Glutamatergic neuron (in vitro differentiated cells): Measurements from ENCODE around the gene NOX5. TPM values are rescaled to one million over a fixed set of nuclear protein-coding genes. Genes with fewer than 3 reads are reported as not detected.
A peak's percentile ranks its signal among the peaks of the same experiment; 100 is the strongest.

Experiments used
- DNase-seq: peaks from one replicate; pipeline ENCODE4 v3.0.0; 2022
- H3K27ac Mint-ChIP-seq: one replicate; pipeline ENCODE4 v1.8.0; 2020; ENCODE audit warnings: mild to moderate bottlenecking, mixed read lengths, inconsistent platforms; ENCODE audit not compliant: unreplicated experiment
- H3K27me3 Mint-ChIP-seq: one replicate; pipeline ENCODE4 v1.8.0; 2020; ENCODE audit warnings: mild to moderate bottlenecking, moderate library complexity, mixed read lengths, inconsistent platforms; ENCODE audit not compliant: unreplicated experiment
- H3K36me3 Mint-ChIP-seq: one replicate; pipeline ENCODE4 v1.8.0; 2020; ENCODE audit warnings: mild to moderate bottlenecking, mixed read lengths, inconsistent platforms; ENCODE audit not compliant: unreplicated experiment
- H3K4me1 Mint-ChIP-seq: one replicate; pipeline ENCODE4 v1.8.0; 2020; ENCODE audit warnings: mild to moderate bottlenecking, low read depth, mixed read lengths, inconsistent platforms; ENCODE audit not compliant: unreplicated experiment
- H3K4me3 Mint-ChIP-seq: one replicate; pipeline ENCODE4 v1.8.0; 2020; ENCODE audit warnings: mild to moderate bottlenecking, mixed read lengths, inconsistent platforms; ENCODE audit not compliant: unreplicated experiment
- H3K9me3 Mint-ChIP-seq: one replicate; pipeline ENCODE4 v1.8.0; 2020; ENCODE audit warnings: mild to moderate bottlenecking, moderate library complexity, mixed read lengths, inconsistent platforms; ENCODE audit not compliant: unreplicated experiment
- total RNA-seq: library from RNA; stranded (reverse); fragmentation: NEBNext Ultra II Directional; extraction: Animal tissue kit (Norgen Biotek cat#: 25700); gene quantifications from one replicate; pipeline ENCODE4 v1.2.1, GENCODE V29; 2021; ENCODE audit not compliant: unreplicated experiment
- TF ChIP-seq, protein P1 (sequence below): fragments of 200-600 bp; sonication (generic); IDR thresholded peaks from one replicate; pipeline ENCODE4 v1.5.0; 2021; ENCODE audit not compliant: partially characterized antibody, unreplicated experiment

NOX5 gene
- total RNA-seq, 1 donor from 2014 or later, result not detected

DNA sequence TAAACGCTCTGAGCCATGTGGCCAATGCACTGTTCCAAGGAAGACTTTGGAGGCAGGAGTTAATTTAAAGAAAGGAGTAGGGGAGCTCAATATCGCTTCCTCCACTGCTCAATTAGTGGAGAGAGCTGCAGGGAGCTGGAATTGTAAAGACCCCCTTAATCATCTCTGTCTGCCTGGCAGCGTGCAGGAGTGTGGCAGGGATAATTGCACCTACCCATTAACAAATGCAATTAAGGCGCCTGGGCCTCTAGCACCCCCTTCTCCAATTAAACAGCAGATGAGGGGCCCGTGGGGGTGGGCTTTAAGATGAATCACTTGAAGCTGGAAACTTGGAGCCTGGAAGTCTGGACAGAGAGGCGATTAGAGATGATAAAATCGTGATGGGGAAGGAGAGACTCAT lies 84.3 kb downstream of the NOX5 start:
- TF ChIP-seq, protein P1, sequence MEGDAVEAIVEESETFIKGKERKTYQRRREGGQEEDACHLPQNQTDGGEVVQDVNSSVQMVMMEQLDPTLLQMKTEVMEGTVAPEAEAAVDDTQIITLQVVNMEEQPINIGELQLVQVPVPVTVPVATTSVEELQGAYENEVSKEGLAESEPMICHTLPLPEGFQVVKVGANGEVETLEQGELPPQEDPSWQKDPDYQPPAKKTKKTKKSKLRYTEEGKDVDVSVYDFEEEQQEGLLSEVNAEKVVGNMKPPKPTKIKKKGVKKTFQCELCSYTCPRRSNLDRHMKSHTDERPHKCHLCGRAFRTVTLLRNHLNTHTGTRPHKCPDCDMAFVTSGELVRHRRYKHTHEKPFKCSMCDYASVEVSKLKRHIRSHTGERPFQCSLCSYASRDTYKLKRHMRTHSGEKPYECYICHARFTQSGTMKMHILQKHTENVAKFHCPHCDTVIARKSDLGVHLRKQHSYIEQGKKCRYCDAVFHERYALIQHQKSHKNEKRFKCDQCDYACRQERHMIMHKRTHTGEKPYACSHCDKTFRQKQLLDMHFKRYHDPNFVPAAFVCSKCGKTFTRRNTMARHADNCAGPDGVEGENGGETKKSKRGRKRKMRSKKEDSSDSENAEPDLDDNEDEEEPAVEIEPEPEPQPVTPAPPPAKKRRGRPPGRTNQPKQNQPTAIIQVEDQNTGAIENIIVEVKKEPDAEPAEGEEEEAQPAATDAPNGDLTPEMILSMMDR, result no peak
- H3K27ac Mint-ChIP-seq, result no peak overlapping the region

DNA sequence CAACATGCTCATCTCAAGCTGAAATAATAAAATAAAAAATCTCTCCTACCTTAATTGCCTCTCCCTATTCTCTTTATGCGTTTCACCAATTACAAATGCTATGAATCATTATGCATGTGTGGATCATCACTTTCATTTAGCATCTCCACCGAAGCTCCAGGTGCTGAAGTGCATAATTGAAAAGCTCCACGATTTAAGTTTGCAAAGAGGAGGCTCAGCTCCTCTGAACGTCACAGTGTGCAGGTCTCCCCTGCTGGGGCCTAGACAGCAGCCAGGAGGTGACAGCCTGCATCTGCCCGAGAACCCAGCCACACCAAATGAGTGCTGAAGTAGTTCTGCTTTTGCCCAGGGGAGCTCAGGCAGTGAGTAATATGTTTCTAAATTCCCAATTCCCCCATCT lies 85.4 kb downstream of the NOX5 start:
- Mint-ChIP-seq H3K36me3 (no peaks in the 10 kb centered on the region), H3K27ac (no peak overlapping the region), H3K4me1 (peaks cover 50% of the 10 kb centered on the region), H3K4me3 (peak overlapping the region; percentile 16), H3K27me3 (peaks cover 25% of the 10 kb centered on the region), H3K9me3 (peaks cover 23% of the 10 kb centered on the region)
- DNase-seq, result no peak
- TF ChIP-seq, protein P1, result no peak

More for the DNA sequence above, 84.3 kb downstream of the NOX5 start:
- Mint-ChIP-seq H3K36me3 (no peaks in the 10 kb centered on the region), H3K4me3 (no peak overlapping the region), H3K9me3 (peaks cover 23% of the 10 kb centered on the region), H3K27me3 (peaks cover 30% of the 10 kb centered on the region), H3K4me1 (peaks cover 53% of the 10 kb centered on the region)
- DNase-seq, result no peak

- Mint-ChIP-seq H3K4me1 (peaks cover 41% of the 10 kb centered on the region), H3K27me3 (peaks cover 22% of the 10 kb centered on the region), H3K27ac (no peak overlapping the region), H3K4me3 (no peak overlapping the region), H3K9me3 (peaks cover 18% of the 10 kb centered on the region), H3K36me3 (no peaks in the 10 kb centered on the region)
- TF ChIP-seq, protein P1, result no peak
- no peak for DNase-seq
Measured at GRCh38 chr15:69100821-69101220, 86.3 kb downstream of the NOX5 start.

DNA sequence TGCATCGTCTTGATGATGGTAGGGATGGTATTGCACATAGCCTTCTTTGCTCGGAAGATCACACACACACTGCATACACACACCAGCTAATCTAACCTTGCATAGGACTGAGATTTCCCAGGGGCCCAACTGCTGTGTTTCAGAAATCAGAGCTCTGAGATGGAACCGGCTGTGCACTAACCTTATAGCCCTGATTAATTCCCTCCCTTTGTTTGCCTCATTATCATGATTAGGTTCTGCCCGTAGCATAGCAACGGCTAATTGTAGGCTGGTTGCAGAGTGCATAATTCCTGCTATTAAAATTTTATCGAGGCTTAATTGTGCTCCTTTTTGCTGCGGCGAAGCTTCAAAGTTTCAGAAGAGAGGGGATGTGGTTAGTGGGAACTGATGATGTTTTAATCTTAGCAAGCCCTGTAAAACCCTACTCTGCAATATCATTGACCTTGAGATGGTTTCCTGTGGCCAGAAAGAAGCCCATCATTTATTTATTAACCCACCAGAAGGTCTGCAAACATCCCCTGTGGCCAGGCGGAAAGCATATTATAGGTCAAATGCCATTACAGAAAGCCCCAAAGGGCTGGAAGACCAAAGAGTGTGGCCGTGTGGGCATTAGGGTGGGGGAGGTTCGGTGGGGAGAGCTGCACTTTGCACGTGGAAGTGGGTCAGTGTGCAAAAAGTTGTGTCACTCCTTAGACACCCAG lies 89.7 kb downstream of the NOX5 start:
- H3K4me3 Mint-ChIP-seq, result peak overlapping the region; percentile 43
- H3K27ac Mint-ChIP-seq, result no peak overlapping the region
- peaks cover 29% of the 10 kb centered on the region for H3K4me1 Mint-ChIP-seq
- peaks cover 16% of the 10 kb centered on the region for H3K27me3 Mint-ChIP-seq
- H3K9me3 Mint-ChIP-seq, result peaks cover 7% of the 10 kb centered on the region
- H3K36me3 Mint-ChIP-seq, result no peaks in the 10 kb centered on the region
- DNase-seq, result no peak
- TF ChIP-seq, protein P1, result no peak

DNA sequence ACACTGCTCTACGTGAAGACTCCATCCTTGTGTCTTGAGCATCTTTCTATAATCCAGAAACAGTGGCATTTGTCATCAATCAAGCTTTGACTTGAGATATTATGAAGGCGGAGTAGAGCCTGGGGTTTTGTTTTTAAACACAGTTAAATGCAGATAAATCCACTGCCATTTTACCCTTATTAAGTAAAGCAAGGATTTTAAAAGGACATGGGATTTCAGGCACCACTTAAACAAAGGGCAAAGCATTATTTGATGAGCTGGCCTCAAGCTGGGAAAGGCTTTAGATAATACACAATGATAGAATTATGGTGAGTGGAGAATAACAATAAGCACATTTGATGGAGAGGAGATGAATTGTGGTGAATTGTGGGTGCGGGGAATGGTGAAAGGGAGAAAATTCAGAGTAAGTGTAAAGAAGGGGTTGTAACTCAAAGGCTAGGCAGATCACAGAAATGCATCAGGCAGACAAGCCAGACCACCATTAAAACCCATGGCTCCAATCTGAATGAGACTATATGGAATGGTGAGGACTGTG lies 91.0 kb downstream of the NOX5 start:
- H3K27ac Mint-ChIP-seq, result no peak overlapping the region
- peaks cover 5% of the 10 kb centered on the region for H3K9me3 Mint-ChIP-seq
- TF ChIP-seq, protein P1, result no peak
- H3K4me1 Mint-ChIP-seq, result peaks cover 19% of the 10 kb centered on the region
- no peak overlapping the region for H3K4me3 Mint-ChIP-seq
- H3K27me3 Mint-ChIP-seq, result peaks cover 16% of the 10 kb centered on the region
- DNase-seq, result no peak
- H3K36me3 Mint-ChIP-seq, result no peaks in the 10 kb centered on the region
